ENCODE results near the gene ZDHHC6. TPM values are rescaled to one million over a fixed set of nuclear protein-coding genes. Genes with fewer than 3 reads are reported as not detected.

The ZDHHC6 gene
- total and polyA plus RNA-seq, 7 donors: 10.7 to 27.7 (median 14.0) TPM

GRCh38 chr10:112487964-112488363, 41.2 kb upstream of the ZDHHC6 start:
- Histone ChIP-seq H3K9me3 (no peaks in the 10 kb centered on the region), H3K4me1 (peaks cover 10% of the 10 kb centered on the region), H3K27ac (no peak overlapping the region), H3K36me3 (ENCODE audit: insufficient read depth in 1 of 2, low read depth in 1 of 2) (no peaks in the 10 kb centered on the region), H3K27me3 (ENCODE audit: insufficient read depth in 3 of 3, low read length in 2 of 3) (no peaks in the 10 kb centered on the region), H3K4me3 (no peak overlapping the region)
- intact Hi-C loops (cut with DNase I): no loop called here
- ATAC-seq (no peak), DNase-seq (no peak)
- TF ChIP-seq CTCF (IDR thresholded peaks at IDR 0.05): no peak

- no peak for TF ChIP-seq CTCF (IDR thresholded peaks at IDR 0.05)
- intact Hi-C loops (cut with DNase I): no loop called here
- WGBS, 3 donors: 82 to 88% (median 86%) methylated on average over 2 of the region's 2 CpGs
- Histone ChIP-seq H3K9me3 (no peaks in the 10 kb centered on the region), H3K4me3 (no peak overlapping the region), H3K27me3 (ENCODE audit: insufficient read depth in 3 of 3, low read length in 2 of 3) (no peaks in the 10 kb centered on the region), H3K27ac (no peak overlapping the region), H3K36me3 (ENCODE audit: insufficient read depth in 1 of 2, low read depth in 1 of 2) (no peaks in the 10 kb centered on the region), H3K4me1 (no peaks in the 10 kb centered on the region)
- no peak for ATAC-seq
- no peak for DNase-seq
These were observed 37.7 kb upstream of the ZDHHC6 start for GRCh38 chr10:112484399-112484798.

- no peak for TF ChIP-seq CTCF (IDR thresholded peaks at IDR 0.05)
- no peak overlapping the region for H3K27ac ChIP-seq
- intact Hi-C loops (cut with DNase I): no loop called here
- WGBS, 3 donors: 72 to 79% (median 78%) methylated on average over 3 of the region's 3 CpGs
- no peaks in the 10 kb centered on the region for H3K36me3 ChIP-seq (ENCODE audit: insufficient read depth in 1 of 2, low read depth in 1 of 2)
- DNase-seq (no peak), ATAC-seq (no peak)
- H3K9me3 ChIP-seq: no peaks in the 10 kb centered on the region
- H3K4me1 ChIP-seq: no peaks in the 10 kb centered on the region
- H3K4me3 ChIP-seq: no peak overlapping the region
- no peaks in the 10 kb centered on the region for H3K27me3 ChIP-seq (ENCODE audit: insufficient read depth in 3 of 3, low read length in 2 of 3)
These were observed 34.9 kb upstream of the ZDHHC6 start for GRCh38 chr10:112481602-112482001.

GRCh38 chr10:112475575-112476218, 29.0 kb upstream of the ZDHHC6 start:
- no peak for ATAC-seq
- peak; percentile 32 for TF ChIP-seq CTCF (IDR thresholded peaks at IDR 0.05)
- no peaks in the 10 kb centered on the region for H3K4me1 ChIP-seq
- H3K27me3 ChIP-seq (ENCODE audit: insufficient read depth in 3 of 3, low read length in 2 of 3): no peaks in the 10 kb centered on the region
- intact Hi-C loops (cut with DNase I): no loop called here
- H3K36me3 ChIP-seq (ENCODE audit: insufficient read depth in 1 of 2, low read depth in 1 of 2): no peaks in the 10 kb centered on the region
- WGBS, 3 donors: 79 to 88% (median 86%) methylated on average over 3 of the region's 3 CpGs
- H3K27ac ChIP-seq: no peak overlapping the region
- no peak overlapping the region for H3K4me3 ChIP-seq
- no peaks in the 10 kb centered on the region for H3K9me3 ChIP-seq
- no peak for DNase-seq
